Esophagus mucosa (tissue), 1 donor: Measurements from ENCODE around the gene SCLY. TPM values are rescaled to one million over a fixed set of nuclear protein-coding genes. Genes with fewer than 3 reads are reported as not detected.

Source experiments
- ATAC-seq: fragments of 200-7000 bp; cut with Tn5 transposase; one replicate; pipeline ENCODE4 v1.9.1; 2020
- total RNA-seq: library from RNA; stranded (reverse); gene quantifications from one replicate; pipeline ENCODE4 v1.2.4, GENCODE V29; 2023
- donor health status: DM: yes; HTN: yes; CAD: no.

The SCLY gene
- total RNA-seq, 1 donor from 2014 or later = 8.9 TPM

DNA sequence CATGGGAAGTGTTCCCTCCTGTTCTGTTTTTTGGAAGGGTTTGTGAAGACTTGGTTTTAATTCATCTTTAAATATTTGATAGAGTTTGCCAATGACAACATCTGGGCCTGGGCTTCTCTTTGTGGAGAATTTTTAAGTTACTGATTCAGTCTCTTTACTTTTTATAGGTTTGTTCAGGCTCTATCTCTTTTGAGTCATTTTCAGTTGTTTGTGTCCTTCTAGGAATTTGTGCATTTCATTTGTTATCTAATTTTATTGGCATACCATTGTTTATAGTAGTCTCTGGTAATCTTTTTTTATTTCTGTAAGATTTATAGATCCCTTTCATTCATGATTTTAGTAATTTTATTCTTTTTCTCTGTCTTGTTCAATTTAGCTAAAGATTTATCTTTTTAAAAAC, 14.6 kb downstream of the SCLY start:
- ATAC-seq = no peak

GRCh38 chr2:238077292-238077691, 16.5 kb downstream of the SCLY start:
- no peak for ATAC-seq

GRCh38 chr2:238079874-238080327, 19.1 kb downstream of the SCLY start:
- no peak for ATAC-seq

GRCh38 chr2:238080518-238080917, 19.7 kb downstream of the SCLY start:
- ATAC-seq = no peak

DNA sequence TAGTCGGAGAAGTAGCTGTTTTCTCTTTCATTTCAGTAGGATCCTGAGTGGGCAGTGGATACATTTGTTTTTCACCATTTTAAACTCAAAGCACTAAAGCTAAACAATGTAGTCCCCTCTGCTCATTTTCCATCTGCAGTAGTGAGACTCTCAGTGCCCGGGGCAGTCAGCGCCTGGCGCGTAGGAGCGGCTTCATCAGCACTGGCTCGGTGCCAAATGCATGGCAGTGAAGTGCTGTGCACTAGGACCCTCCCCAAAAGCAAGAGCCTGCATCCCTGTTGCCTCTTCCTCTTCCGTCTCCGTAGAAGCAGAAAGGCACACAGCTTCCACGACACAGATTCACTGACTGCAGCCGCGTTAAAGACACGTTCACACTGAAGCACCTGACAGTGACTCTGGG, 20.3 kb downstream of the SCLY start:
- no peak for ATAC-seq

DNA sequence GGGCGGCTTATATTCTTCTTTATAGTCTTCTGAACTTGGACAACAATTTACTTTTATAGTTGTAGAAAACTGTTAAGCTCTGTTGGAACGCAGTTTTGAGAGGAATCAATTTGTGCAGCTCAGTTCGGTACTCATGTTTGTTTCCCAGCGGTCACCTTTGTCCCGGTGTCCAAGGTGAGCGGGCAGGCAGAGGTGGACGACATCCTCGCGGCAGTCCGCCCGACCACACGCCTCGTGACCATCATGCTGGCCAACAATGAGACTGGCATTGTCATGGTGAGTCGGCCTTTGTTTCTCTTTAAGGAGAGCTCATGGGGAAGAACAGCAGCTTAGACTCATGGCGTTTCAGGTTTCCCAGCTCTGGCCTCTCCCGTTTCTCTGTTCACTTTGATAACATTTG, 20.8 kb downstream of the SCLY start:
- ATAC-seq = no peak

DNA sequence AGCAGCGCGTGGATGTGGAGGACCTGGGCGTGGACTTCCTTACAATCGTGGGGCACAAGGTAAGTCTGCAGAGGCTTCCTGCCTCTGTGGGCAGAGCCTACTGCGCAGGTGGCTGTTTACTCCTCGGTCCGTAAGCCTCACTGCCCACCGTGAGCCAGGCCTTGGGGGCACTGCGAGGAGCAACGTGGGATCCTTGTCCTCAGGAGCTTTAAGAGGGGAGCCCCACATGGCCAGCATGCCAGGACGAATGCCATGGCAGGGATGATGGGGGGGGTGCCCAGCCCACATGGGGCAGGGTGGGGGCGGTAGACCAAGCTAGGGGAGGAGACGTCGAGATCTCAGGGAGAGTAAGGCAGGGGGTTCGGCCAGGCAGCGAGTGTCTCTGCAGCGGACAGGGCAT, 21.4 kb downstream of the SCLY start:
- no peak for ATAC-seq

GRCh38 chr2:238082827-238083226, 22.0 kb downstream of the SCLY start:
- ATAC-seq = no peak

- no peak for ATAC-seq
Measured at GRCh38 chr2:238083919-238084318, 23.1 kb downstream of the SCLY start.

DNA sequence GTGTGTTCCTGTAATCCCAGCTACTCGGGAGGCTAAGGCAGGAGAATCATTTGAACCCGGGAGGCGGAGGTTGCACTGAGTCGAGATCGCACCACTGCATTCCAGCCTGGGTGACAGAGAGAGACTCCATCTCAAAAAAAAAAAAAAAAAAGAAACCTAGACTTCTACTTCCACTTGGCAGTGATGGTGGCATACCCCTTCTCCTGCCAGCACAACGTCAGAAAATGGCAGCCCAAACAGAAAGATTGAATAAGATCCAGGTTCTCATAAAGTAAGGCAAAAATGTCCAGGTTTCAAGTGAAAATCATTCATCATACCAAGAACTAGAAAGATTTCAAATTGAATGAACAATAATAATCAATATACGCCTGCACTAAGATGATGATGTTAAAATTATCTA, 24.0 kb downstream of the SCLY start:
- no peak for ATAC-seq

- ATAC-seq = no peak
Measured at GRCh38 chr2:238085899-238086298, 25.1 kb downstream of the SCLY start.

GRCh38 chr2:238087211-238087610, 26.4 kb downstream of the SCLY start:
- ATAC-seq = no peak

DNA sequence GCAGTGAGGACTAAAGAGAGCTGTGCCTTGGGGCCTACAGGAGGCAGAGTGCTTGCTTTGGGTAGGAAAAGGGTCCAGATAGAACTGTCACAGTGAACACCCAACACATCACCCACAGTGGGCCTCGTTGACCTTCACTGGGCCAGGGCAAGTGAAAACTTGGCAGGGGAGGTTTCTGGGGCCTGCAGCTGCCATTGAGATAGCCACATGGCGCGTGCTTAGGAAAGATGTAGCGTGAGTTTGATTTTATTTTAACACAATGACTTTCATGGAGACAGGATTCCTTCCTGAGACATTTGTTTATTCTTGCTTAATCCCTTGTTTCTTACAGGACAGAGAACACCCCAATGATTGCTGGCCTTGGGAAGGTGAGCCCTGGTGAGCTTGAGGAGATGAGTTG, 30.1 kb downstream of the SCLY start:
- no peak for ATAC-seq

GRCh38 chr2:238091436-238092060, 30.7 kb downstream of the SCLY start:
- ATAC-seq = no peak

GRCh38 chr2:238092486-238093035, 31.8 kb downstream of the SCLY start:
- ATAC-seq = no peak

DNA sequence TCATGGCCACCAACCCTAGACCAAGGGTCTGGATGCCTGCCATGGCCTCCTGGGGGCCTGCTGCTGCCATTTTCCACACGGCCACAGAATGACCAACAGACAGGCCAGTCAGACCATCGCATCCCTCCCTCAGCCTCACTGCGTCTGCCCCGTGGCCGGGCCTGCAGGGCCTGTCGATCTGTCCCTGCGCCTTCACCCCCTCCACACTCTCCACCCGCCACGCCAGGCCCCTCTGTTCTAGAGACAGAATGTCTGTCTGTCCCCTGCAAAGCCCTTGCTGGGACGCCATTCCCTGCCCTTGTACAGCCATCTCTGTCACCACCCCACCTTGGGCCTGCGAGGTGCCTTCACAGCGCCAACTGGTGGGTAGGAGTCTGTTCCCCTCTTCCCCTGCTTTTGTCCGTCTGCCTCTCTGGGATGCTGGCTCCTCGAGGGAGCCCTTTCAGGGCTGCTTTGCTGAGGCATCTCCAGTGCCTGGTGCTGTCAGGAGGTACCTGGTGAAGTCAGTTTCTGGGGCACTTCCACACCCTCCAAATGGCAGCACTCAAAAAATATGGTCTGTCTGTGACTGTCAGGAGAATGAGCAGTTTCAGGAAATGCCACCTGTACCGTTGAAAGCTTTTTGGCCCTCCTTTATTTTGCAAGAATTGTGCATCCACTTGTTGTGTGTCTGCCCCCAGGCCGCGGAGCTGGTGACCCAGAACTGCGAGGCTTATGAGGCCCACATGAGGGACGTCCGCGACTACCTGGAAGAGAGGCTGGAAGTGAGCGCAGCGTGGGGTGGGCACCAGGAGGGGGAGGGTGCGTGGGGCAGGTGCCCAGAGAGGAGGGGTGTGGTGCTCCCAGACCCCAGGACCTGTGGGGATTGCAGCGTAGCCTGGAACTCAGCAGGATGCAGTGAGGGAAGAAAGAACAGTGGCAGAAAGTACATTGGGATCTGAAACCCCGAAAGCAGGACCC, 32.7 kb downstream of the SCLY start:
- no peak for ATAC-seq

- ATAC-seq = no peak
Measured at GRCh38 chr2:238094438-238095022, 33.7 kb downstream of the SCLY start.

DNA sequence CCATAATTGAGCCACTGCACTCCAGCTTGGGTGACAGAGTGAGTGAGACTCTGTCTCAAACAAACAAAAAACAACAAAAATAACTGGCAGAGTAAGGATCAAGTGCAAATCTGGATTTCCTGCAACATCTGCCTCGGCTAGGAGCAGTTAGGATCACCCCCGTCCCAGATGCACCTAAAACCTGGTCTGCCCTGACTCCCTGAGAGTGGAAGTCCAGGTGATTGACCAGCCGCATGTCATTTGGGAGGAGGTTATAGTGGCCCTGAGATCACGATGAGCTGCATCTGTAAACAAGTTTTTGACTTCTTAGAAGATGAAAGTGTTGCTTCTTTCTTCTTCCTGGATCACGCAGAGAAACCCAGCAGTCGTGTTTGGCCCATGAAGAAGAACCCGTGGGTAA, 34.3 kb downstream of the SCLY start:
- no peak for ATAC-seq

GRCh38 chr2:238096311-238097011, 35.7 kb downstream of the SCLY start:
- no peak for ATAC-seq

- ATAC-seq = no peak
Measured at GRCh38 chr2:238097201-238097987, 36.6 kb downstream of the SCLY start.

GRCh38 chr2:238097988-238098871, 37.4 kb downstream of the SCLY start:
- peak; percentile 94 for ATAC-seq
